Left ventricle myocardium inferior (tissue), 1 donor: ENCODE measurements around the gene HMBS. TPM values are rescaled to one million over a fixed set of nuclear protein-coding genes. Genes with fewer than 3 reads are reported as not detected.

Experiments
- DNase-seq: peaks from one replicate; pipeline ENCODE4 v3.0.0-alpha.2; 2020
- H3K27ac ChIP-seq: fragments of 200-600 bp; replicated peaks from 2 replicates; pipeline ENCODE4 v1.8.0; 2021
- H3K27me3 ChIP-seq: fragments of 200-600 bp; 2 replicates; pipeline ENCODE4 v1.8.0; 2021; ENCODE audit warnings: low read depth
- H3K36me3 ChIP-seq: fragments of 200-600 bp; 2 replicates; pipeline ENCODE4 v1.8.0; 2021
- H3K4me1 ChIP-seq: fragments of 200-600 bp; 2 replicates; pipeline ENCODE4 v1.8.0; 2021
- H3K4me3 ChIP-seq: fragments of 200-600 bp; 2 replicates; pipeline ENCODE4 v1.8.0; 2021; ENCODE audit warnings: mild to moderate bottlenecking, moderate library complexity
- H3K9me3 ChIP-seq: fragments of 200-600 bp; replicated peaks from 2 replicates; pipeline ENCODE4 v1.8.0; 2021
- intact Hi-C: fragments of 100-400 bp; cut with micrococcal nuclease; formaldehyde crosslinking; loops from one replicate; pipeline ENCODE4 v1.11.0; 2022
- total RNA-seq: library from RNA; stranded (reverse); fragmentation: NEBNext Ultra II Directional; extraction: Animal tissue kit (Norgen Biotek cat#: 25700); gene quantifications from one replicate; pipeline ENCODE4 v1.2.1, GENCODE V29; 2021
- TF ChIP-seq, protein P1 (sequence below): fragments of 200-600 bp; IDR thresholded peaks from 2 replicates; pipeline ENCODE4 v1.8.0; 2021; ENCODE audit warnings: antibody characterized with exemption, mild to moderate bottlenecking, borderline replicate concordance
- donor health status: DM: no; HTN: yes; CAD: no; lungs with severe emphysema.

HMBS gene
- total RNA-seq, 1 donor from 2014 or later = 25.2 TPM

DNA sequence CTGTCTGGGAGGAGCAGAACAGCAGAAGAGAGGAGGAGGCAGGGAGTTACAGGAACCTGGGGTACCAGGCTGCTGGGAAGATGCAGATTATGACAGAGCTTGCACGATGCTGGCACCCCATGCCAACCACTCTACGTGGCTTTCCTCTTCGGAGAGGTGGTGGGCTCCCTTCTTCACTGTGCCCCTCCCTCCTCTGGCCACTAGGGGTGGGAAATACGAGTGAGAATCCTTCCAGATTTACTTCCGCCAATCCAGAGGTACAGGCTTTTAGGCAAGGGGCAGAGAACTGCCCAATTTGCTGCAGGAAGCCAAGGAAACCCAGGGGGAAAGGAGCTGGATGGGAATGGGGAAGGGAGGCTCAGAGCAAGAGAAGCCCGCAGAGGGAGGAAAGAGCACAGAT is 40.0 kb upstream of the HMBS start:
- Histone ChIP-seq H3K4me3 (no peak overlapping the region), H3K4me1 (no peaks in the 10 kb centered on the region), H3K36me3 (peaks cover 52% of the 10 kb centered on the region), H3K9me3 (no peaks in the 10 kb centered on the region), H3K27ac (no peak overlapping the region), H3K27me3 (no peaks in the 10 kb centered on the region)
- TF ChIP-seq, protein P1, sequence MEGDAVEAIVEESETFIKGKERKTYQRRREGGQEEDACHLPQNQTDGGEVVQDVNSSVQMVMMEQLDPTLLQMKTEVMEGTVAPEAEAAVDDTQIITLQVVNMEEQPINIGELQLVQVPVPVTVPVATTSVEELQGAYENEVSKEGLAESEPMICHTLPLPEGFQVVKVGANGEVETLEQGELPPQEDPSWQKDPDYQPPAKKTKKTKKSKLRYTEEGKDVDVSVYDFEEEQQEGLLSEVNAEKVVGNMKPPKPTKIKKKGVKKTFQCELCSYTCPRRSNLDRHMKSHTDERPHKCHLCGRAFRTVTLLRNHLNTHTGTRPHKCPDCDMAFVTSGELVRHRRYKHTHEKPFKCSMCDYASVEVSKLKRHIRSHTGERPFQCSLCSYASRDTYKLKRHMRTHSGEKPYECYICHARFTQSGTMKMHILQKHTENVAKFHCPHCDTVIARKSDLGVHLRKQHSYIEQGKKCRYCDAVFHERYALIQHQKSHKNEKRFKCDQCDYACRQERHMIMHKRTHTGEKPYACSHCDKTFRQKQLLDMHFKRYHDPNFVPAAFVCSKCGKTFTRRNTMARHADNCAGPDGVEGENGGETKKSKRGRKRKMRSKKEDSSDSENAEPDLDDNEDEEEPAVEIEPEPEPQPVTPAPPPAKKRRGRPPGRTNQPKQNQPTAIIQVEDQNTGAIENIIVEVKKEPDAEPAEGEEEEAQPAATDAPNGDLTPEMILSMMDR = no peak
- DNase-seq = no peak
- intact Hi-C loops = no loop called here

DNA sequence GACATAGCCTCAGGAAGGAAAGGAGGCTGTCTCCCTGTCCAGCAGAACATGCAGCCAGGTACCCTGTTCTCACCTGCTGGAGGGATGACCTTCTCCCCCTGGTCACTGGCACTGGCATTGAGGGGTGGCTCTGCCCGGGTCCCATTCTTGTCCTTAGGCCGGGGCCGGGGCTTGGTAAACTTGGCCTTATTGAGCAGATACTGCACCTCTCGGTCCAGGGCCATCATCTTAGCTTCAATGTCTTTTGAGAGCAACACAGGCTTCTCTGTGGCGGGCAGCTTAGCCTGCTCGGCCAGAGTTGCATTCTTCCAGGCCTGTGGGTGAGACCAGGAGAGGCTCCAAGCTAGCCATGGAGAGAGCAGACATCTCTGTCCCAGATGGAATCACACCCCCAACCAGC is 38.2 kb upstream of the HMBS start:
- DNase-seq = no peak
- H3K4me3 ChIP-seq = no peak overlapping the region
- intact Hi-C loops = no loop called here
- H3K27ac ChIP-seq = no peak overlapping the region
- H3K9me3 ChIP-seq = no peaks in the 10 kb centered on the region
- no peaks in the 10 kb centered on the region for H3K4me1 ChIP-seq
- no peaks in the 10 kb centered on the region for H3K27me3 ChIP-seq
- TF ChIP-seq, protein P1 = no peak
- peaks cover 70% of the 10 kb centered on the region for H3K36me3 ChIP-seq

DNA sequence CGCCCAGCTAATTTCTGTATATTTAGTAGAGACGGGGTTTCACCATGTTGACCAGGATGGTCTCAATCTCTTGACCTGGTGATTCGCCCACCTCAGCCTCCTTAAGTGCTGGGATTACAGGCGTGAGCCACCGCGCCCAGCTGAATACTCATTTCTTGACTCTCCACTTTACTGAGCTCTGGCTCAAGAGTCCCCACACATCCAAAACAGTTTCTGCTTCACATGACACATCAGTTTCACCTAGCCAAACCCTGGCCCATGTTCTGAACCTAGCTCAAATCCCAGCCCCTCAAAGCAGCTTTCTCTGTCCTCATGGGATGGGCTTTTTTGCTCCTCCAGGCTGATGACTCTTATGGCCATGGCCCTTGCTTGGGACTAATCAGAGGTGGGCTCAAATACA is 37.5 kb upstream of the HMBS start:
- no peaks in the 10 kb centered on the region for H3K9me3 ChIP-seq

DNA sequence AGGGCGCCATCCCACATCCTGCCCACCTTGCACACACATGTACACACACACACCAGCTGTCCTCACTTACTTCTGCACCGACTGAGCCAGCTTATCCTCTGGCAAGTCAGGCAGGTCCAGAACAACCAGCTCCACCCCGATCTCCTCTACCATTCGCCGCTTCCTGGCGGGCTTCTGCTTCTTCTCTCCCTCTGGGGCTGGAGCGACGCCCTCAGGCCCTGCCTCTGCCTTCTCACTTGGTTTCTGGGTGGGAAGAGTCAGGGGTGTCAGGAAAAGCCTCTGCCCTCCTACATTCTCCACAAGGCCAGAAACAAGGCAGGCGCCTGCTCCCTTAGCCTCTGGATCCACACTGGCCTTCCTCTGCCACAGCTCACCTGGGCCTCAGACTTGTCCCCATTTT is 36.0 kb upstream of the HMBS start:
- Histone ChIP-seq H3K4me3 (no peak overlapping the region), H3K27me3 (no peaks in the 10 kb centered on the region), H3K27ac (no peak overlapping the region), H3K9me3 (no peaks in the 10 kb centered on the region), H3K4me1 (no peaks in the 10 kb centered on the region), H3K36me3 (peaks cover 91% of the 10 kb centered on the region)
- intact Hi-C loops = no loop called here
- TF ChIP-seq, protein P1 = no peak
- DNase-seq = no peak

More for the DNA sequence above, 37.5 kb upstream of the HMBS start:
- TF ChIP-seq, protein P1 = no peak
- intact Hi-C loops = no loop called here
- Histone ChIP-seq H3K27me3 (no peaks in the 10 kb centered on the region), H3K27ac (no peak overlapping the region), H3K4me1 (no peaks in the 10 kb centered on the region), H3K4me3 (no peak overlapping the region), H3K36me3 (peaks cover 77% of the 10 kb centered on the region)
- no peak for DNase-seq

DNA sequence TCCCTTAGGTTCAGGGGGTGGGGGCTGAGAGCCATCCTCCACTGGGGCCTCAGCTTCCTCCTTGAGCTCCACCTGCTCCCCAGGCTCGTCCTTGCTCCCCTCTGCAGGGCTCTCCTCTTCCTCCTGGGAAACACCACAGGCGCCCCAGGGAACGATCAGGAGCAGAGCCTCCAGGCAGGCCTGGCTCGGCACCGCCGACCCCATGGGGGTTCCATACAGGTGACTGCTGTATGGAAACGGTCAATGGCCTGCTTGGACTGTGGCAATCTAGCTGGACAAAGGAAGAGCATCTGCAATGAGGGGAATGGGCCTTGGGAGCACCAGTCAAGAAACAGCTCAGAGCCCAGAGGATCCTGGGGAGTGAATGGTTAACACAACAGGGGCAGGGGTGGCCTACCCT is 35.6 kb upstream of the HMBS start:
- intact Hi-C loops = no loop called here
- TF ChIP-seq, protein P1 = no peak

More for the DNA sequence above, 35.6 kb upstream of the HMBS start:
- Histone ChIP-seq H3K4me3 (no peak overlapping the region), H3K4me1 (peaks cover 3% of the 10 kb centered on the region), H3K27ac (no peak overlapping the region), H3K9me3 (no peaks in the 10 kb centered on the region), H3K27me3 (no peaks in the 10 kb centered on the region), H3K36me3 (peaks cover 96% of the 10 kb centered on the region)
- no peak for DNase-seq
